Epithelial cell of prostate (primary cell): ENCODE measurements around the gene KRTAP3-2.
A peak's percentile ranks its signal among the peaks of the same experiment; 100 is the strongest.

Experiments
- DNase-seq: peaks from one replicate; pipeline ENCODE4 v3.0.0-alpha.2; 2011; ENCODE audit warnings: low read depth, low spot score
- H3K27ac ChIP-seq: fragments of 450-650 bp; 2 replicates; pipeline ENCODE4 v1.5.1; 2017; ENCODE audit warnings: mild to moderate bottlenecking

Gene KRTAP3-2

DNA sequence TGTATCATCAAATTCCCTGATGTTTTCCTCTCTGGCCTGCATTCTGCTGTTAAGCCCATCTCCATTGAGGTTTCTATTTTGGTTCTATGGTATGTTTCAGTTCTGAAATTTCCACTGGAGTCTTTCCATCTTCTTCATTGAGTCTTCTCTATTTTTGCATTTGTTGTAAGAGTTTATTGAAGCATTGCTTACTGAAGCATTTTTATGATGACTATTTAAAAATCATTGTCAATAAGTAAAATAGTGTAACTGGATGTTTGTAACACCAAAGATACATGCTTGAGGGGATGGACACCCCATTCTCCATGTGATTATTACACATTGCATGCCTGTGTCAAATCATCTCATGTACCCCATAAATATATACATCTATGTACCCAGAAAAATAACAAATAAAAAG, 24.2 kb downstream of the KRTAP3-2 start:
- H3K27ac ChIP-seq: no peak overlapping the region
- DNase-seq: no peak

DNA sequence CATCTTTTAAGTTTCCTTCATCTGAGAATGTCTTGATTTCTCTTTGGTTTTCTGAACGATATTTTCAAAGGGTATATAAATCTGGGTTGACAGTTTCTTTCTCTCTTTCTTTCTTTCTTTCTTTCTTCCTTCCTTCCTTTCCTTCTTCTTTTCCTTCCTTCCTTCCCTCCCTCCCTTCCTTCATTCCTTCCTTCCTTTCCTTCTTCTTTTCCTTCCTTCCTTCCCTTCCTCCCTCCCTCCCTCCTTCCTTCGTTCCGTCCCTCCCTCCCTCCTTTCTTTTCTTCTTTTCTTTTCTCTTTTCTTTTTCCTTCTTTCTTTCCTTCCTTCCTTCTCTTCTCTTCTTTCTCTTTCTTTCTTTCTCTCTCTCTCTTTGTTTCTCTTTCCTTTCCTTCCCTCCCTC, 25.3 kb downstream of the KRTAP3-2 start:
- no peak for DNase-seq

DNA sequence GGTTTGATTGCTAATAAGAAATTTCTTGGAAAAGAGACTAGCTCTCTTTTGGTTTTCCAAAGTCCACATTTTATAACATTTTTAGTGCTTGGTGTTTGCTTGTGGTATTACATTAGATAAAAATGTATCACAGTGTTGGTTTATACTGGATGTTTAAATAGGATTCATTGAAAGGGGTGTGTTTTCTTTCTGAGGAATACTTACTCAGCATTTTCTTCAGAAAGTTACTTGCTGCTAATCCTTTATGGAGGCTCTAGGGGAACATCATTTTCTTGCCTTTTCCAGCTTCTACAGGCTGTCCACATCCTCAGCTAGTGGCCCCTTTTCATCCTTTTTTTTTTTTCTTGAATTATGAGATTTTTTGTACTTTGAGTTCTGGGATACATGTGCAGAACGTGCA, 32.1 kb downstream of the KRTAP3-2 start:
- H3K27ac ChIP-seq: no peak overlapping the region

More for the DNA sequence above, 25.3 kb downstream of the KRTAP3-2 start:
- H3K27ac ChIP-seq: no peak overlapping the region

DNA sequence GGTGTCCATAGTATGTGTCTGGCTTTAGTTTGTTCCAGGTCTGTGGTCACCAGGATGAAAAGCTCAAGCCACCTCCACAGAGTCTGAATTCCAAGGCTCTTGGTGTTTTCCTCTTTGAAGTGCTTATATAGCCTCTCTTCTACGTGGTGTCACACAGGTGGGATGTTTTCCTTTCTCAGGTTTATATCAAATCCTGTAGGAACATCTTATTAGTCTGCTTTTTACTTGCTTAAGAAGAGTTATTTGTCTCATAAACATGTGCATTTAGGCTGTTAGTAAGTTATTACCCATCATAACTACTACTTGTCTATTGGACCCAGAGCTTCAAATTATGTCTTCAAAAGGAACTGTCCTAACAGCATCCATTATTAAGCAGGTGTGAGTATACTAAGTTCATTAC, 32.9 kb downstream of the KRTAP3-2 start, which contains the start of gene KRT39:
KRT39 (minus strand) TSS at position 101 of the 400 bp plus-strand sequence; CDS start at position 9, 92 bp downstream.
- DNase-seq: no peak
- H3K27ac ChIP-seq: no peak within 1 kb of the TSS

More for the DNA sequence above, 32.1 kb downstream of the KRTAP3-2 start:
- no peak for DNase-seq

DNA sequence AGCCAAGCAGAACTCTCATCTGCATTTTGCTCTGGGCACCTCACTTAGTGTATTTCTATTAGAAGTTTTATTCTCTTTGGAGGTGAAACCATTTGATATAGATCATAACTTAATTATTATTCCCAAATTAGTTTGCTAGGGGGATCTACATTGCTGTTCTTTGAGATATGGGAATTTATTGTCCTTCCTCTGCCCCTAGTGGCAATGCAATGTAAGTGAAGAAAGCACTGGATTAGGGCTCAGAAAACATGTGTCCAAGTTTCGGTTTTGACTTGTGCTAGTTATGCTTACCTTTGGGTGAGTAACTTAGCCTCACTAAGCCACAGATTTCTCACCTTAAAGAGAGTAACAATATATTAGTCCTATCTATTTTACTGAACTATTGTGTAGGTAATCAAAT, 35.9 kb downstream of the KRTAP3-2 start:
- H3K27ac ChIP-seq: peak overlapping the region; percentile 19
- DNase-seq: no peak

DNA sequence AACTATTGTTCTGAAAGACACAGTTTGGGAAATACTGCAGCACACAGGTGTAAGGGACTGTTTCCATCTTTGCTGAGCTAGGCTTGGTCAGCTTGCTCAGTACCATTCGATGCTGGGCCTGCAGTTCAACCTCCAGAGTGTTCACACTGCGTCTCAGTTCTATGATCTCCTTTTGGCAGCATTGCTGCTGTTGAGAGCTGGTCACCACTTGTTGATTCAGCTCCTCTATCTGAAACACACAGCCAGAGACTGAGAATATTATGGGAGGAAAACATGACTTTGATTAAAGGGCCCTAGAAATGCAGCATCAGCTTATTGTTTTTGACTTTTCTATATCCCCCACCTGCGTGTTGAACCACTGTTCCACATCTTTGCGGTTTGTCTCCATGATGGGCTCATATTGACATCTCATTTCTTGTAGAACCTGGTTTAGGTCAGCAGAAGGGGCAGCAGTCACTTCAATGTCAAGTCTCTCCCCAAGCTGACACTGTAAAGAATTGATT, 37.6 kb downstream of the KRTAP3-2 start:
- no peak for DNase-seq
- no peak overlapping the region for H3K27ac ChIP-seq

DNA sequence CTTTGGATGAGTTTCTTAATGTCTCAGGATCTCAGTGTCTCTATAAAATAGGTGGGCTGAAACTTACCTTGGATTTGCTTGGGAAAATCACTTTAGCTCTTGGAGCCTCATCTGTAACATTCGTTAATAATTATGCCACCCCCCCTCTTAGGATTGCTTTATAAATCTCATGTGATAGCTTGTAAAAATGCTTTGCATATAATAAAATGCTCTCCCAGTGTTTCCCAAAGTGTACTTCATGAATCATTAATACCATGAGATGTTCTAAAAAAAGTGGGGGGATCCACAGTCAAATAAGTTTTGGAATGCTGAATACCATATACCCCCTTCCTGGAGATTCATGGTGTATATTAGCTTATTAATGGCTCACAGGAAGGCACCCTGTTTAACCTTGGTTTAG, 38.1 kb downstream of the KRTAP3-2 start:
- DNase-seq: no peak
- no peak overlapping the region for H3K27ac ChIP-seq

DNA sequence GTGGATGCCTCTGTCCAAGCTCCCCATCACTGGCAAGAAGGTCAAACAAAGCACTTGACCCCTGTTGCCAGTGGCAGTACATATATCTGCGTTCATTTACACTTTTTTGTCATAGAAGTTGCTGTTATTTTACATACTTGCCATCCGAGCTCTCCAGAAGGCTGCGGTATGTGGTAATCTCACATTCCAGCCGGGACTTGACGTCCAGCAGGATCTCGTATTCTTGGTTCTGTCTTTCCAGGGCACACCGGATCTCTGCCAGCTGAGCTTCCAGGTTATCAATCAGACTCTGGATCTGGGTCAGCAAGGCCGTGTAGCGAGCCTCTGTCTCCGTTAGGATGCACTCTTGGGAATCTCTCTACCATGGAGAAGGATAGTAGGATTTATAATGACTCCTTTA, 39.6 kb downstream of the KRTAP3-2 start:
- no peak for DNase-seq
- no peak overlapping the region for H3K27ac ChIP-seq

DNA sequence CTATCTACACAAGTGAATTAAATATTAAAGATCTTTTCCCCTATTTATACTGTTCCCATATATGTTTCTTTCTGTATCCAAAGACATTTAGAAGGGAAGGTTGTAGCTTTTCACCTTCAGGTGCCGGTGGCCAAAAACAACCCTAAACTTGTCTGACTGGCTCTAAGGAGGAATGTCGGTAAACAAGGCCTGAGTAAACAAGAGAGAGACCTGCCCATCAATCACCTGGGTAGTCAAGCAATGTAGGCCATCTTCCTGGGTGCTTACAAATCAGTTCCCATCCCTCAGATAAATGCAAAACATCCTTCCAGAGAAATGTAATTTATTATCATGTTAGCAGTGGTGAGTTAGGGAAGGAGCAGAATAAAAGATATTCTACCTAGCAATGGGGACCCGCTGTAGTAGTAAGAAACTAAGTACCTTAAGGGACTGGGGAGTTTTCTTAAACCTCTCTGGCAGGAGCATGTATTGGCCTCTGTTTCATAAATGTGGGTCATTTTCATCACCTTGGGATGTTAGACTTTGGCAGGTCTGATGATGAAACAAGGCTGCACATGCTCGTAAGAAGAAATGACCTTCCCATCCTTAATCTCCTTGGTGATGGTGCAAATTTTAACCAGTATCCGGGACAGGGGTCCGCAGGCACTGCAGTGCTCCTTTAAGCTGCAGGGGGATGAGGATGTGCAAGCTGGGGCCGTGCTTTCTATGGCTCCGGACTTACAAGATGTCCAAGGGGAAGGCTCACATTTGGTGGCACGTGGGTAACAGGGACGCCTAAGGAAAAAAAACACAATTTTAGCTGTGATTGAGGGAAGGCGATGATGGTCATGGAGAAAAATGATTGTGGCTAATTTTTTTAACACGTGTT, 41.4 kb downstream of the KRTAP3-2 start:
- H3K27ac ChIP-seq: peak overlapping the region; percentile 97
- peak; percentile 65 for DNase-seq

DNA sequence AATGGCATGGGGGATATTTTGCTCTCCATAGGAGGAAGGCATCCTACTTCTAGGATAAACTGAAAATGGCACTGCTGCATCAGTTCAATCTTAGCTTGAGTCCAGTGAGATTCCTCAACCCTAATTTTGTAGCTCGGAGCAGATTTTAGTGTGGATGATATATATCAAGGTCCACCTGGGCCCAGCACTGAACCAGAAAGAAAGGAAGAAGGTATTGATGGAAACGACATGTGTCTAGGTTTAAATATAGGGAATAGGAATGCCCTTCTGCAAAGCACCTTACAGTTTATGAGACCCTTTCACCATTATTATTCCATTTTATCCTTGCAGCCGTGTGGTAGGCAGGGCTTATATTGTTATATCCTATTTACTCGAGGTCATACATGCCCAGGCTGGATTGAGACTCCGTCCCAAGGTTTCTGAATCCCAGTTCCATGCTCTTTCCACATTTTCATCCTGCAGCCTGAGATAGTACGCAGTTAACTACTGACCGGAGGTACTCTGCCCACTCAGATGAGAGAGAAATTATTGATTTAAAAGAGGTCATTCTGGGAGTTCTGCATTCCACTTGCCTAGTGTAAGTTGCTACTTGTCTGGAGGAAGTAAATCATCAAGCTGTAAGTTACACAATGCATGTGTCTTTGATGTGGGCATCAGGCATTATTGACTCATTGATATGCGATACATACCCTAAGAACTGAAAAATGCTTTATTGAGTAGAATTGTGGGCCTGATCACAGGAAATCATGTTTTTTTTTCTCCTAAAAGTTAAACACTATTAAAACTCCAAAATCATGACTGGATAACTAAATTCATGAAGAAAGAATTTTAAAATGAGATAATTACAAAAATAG, 43.1 kb downstream of the KRTAP3-2 start:
- DNase-seq: peak; percentile 99
- peak overlapping the region; percentile 97 for H3K27ac ChIP-seq

DNA sequence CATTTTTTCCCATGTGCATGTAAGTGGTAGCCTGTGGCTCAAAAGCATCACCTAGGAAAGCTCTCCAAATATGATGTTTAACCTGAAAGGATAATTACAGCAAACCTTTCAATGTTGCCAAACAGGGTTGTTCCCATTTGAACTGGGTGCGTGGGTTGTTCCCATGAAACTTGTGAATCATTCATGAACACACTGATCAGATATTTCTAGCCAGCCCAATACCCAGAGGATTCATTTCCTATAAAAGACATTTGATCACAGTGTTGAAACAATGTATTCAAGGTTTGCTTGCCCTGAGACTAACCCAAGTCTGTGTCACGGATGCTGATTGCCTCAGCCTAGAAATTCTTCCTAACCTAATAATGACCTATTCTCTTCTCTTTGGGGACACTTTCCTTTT, 45.8 kb downstream of the KRTAP3-2 start:
- peak overlapping the region; percentile 97 for H3K27ac ChIP-seq

DNA sequence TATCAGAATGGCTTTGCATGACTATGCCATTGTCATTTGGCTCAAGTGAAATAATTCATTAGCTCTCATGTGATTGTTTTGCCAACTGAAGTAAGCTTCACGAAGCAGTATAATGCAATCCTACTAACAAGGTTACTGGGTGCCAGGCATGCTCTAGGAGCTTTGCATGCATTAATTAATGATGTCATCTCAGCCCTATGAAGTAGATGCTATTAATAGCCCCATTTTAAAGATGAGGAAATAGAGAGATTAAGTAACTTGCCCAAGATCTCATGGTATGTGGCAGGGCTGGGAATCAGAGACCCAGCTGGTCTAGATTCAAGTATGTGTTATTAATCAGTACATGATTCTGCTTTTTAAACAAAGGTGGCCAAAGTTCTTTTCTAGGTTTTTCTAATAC, 47.0 kb downstream of the KRTAP3-2 start:
- peak; percentile 95 for DNase-seq

More for the DNA sequence above, 45.8 kb downstream of the KRTAP3-2 start:
- DNase-seq: peak; percentile 99

DNA sequence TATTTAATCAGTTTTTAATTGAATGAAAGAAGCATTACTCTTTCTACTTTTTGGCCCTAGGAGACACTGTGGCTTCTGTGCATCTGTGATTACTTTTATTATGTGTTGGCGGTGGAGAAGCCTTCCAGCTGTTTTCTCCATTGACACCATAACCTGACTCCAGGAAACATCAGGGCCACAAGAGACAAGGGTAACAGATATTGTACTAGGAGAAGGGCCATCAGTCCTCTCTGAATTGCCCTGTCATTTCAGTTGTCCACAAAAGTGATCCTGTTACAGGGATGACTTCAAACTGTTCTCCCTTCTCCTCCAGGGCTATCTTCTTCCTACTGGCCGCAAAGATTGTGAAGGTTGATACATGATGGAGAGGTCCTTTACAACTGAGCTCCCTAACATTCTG, 47.6 kb downstream of the KRTAP3-2 start:
- no peak for DNase-seq
- H3K27ac ChIP-seq: peak overlapping the region; percentile 97

More for the DNA sequence above, 47.0 kb downstream of the KRTAP3-2 start:
- peak overlapping the region; percentile 97 for H3K27ac ChIP-seq

DNA sequence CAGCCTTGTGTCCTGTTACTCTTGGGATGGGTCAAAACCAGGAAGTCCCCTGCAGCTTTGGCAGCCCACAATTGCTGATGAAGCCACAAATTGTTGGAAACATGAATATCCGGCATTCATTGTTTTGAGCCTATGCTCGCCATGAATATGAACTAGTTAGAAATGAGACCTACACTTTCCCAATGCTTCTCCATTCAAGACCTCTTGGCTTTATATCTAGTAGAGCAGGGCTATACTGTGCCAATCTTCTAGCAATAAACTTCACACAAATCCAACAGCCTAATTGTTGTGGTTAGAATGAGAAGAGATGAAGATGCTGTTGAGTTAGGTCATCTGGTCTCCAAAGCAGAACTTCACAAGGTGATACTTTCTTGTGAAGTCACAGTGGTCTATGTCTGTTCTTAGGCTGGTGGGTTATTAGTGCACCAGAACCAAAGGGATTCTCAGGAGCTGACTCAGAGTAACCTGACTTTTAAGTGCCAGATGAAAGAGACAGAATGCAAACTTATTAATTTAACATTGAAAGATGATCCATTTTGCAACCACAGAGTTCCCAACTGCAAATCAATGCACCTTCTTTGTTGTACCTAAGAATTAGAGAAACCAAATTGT, 48.6 kb downstream of the KRTAP3-2 start:
- peak overlapping the region; percentile 97 for H3K27ac ChIP-seq
- DNase-seq: no peak

DNA sequence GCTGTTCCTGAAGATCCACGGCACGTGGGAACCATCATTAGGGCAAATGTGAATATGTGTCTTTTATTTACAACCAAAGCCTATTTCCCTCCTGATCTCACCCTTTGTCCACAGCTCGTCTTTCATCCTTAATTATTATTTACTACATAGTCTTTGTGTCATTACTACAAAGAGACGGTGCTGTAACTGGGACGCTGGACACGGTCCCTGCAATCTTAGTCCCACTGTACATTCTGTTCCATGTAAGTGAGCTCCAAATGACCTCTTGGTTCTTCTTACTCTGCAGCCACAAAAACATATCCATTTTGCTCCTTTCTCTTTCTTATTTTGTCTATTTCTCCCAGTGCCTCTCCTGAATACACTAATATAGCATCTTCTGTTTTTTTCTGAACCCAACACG, 49.5 kb downstream of the KRTAP3-2 start:
- H3K27ac ChIP-seq: no peak overlapping the region
- no peak for DNase-seq

DNA sequence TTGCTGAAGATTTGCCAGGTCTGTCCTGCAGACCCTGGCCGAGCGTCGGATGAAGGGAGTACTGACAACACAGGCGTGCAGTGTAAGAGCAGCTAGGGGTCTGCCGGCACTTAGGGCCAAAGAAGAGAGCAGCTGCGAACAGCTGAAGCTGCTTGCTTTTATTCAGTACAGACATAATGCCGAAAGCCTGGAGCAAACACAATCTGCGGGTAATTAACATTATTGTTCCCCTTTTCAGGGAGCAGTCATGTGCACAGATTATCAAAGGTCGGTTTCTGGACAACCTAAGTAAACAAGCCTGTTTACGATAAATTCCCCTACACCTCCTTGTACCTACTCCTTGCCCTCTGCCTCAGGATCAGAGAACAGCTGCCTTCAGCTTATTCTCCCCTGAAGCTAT, 50.3 kb downstream of the KRTAP3-2 start:
- no peak overlapping the region for H3K27ac ChIP-seq
- no peak for DNase-seq
